ENCODE data around the gene ARRDC1. TPM values are rescaled to one million over a fixed set of nuclear protein-coding genes. Genes with fewer than 3 reads are reported as not detected.

ARRDC1 gene
- total RNA-seq, 1 donor from 2014 or later: 136 TPM

- no peak for TF ChIP-seq CTCF (IDR thresholded peaks at IDR 0.05; ENCODE audit: insufficient read depth, low read length, severe bottlenecking)
- H3K36me3 ChIP-seq (ENCODE audit: control insufficient read depth, insufficient read depth, low read length): peaks cover 40% of the 10 kb centered on the region
Measured at GRCh38 chr9:137613259-137613658, 7.8 kb downstream of the ARRDC1 start.

GRCh38 chr9:137613738-137614523 lies 8.4 kb downstream of the ARRDC1 start:
- DNase-seq (ENCODE audit: low read depth): no peak
- Histone ChIP-seq H3K4me3 (ENCODE audit: low read depth, low read length) (no peak overlapping the region), H3K36me3 (ENCODE audit: control insufficient read depth, insufficient read depth, low read length) (peaks cover 33% of the 10 kb centered on the region), H3K27me3 (ENCODE audit: control insufficient read depth, insufficient read depth, low read length) (no peaks in the 10 kb centered on the region)
- FAIRE-seq: no peak
- TF ChIP-seq CTCF (IDR thresholded peaks at IDR 0.05; ENCODE audit: insufficient read depth, low read length, severe bottlenecking): no peak

More at GRCh38 chr9:137613259-137613658, 7.8 kb downstream of the ARRDC1 start:
- no peaks in the 10 kb centered on the region for H3K27me3 ChIP-seq (ENCODE audit: control insufficient read depth, insufficient read depth, low read length)
- H3K4me3 ChIP-seq (ENCODE audit: low read depth, low read length): peak overlapping the region; percentile 39
- no peak for DNase-seq (ENCODE audit: low read depth)
- FAIRE-seq: no peak

GRCh38 chr9:137614631-137615386 lies 9.3 kb downstream of the ARRDC1 start:
- Histone ChIP-seq H3K4me3 (ENCODE audit: low read depth, low read length) (no peak overlapping the region), H3K27me3 (ENCODE audit: control insufficient read depth, insufficient read depth, low read length) (no peaks in the 10 kb centered on the region), H3K36me3 (ENCODE audit: control insufficient read depth, insufficient read depth, low read length) (peaks cover 30% of the 10 kb centered on the region)
- no peak for DNase-seq (ENCODE audit: low read depth)
- TF ChIP-seq CTCF (IDR thresholded peaks at IDR 0.05; ENCODE audit: insufficient read depth, low read length, severe bottlenecking): no peak
- no peak for FAIRE-seq

GRCh38 chr9:137615387-137615871 lies 9.9 kb downstream of the ARRDC1 start:
- no peak for TF ChIP-seq CTCF (IDR thresholded peaks at IDR 0.05; ENCODE audit: insufficient read depth, low read length, severe bottlenecking)
- Histone ChIP-seq H3K36me3 (ENCODE audit: control insufficient read depth, insufficient read depth, low read length) (peaks cover 30% of the 10 kb centered on the region), H3K4me3 (ENCODE audit: low read depth, low read length) (no peak overlapping the region), H3K27me3 (ENCODE audit: control insufficient read depth, insufficient read depth, low read length) (no peaks in the 10 kb centered on the region)
- DNase-seq (ENCODE audit: low read depth) (no peak), FAIRE-seq (no peak)

GRCh38 chr9:137618105-137619067 lies 12.9 kb downstream of the ARRDC1 start, which contains the start of gene EHMT1:
EHMT1 (plus strand) TSS chr9:137619005; CDS start chr9:137619029, 24 bp downstream.
- TF ChIP-seq CTCF (IDR thresholded peaks at IDR 0.05; ENCODE audit: insufficient read depth, low read length, severe bottlenecking): no peak
- H3K27me3 ChIP-seq (ENCODE audit: control insufficient read depth, insufficient read depth, low read length): no peaks in the 10 kb centered on the region
- FAIRE-seq: no peak
- peak within 1 kb of the TSS; percentile 82 for H3K4me3 ChIP-seq (ENCODE audit: low read depth, low read length)
- H3K36me3 ChIP-seq (ENCODE audit: control insufficient read depth, insufficient read depth, low read length): peaks cover 25% of the 10 kb centered on the region
- DNase-seq (ENCODE audit: low read depth): peak; percentile 39

Measured in bronchial epithelial cell (primary cell).